Peyer's patch (tissue), 4 donors: Measurements from ENCODE around the gene CRADD. TPM values are rescaled to one million over a fixed set of nuclear protein-coding genes. Genes with fewer than 3 reads are reported as not detected.

ENCODE experiments used
- DNase-seq, 3 donors: peaks; one replicate each; pipeline ENCODE4 v3.0.0-alpha.2; 2017 to 2019
- H3K27ac ChIP-seq, 4 donors: fragments of 200-600 bp; sonication (generic); one replicate each; pipeline ENCODE4 v1.5.1; 2016 to 2019
- H3K27me3 ChIP-seq, 2 donors: fragments of 200-600 bp; sonication (generic); one replicate each; pipeline ENCODE4 v1.5.1; 2019
- H3K36me3 ChIP-seq, 3 donors: fragments of 200-600 bp; sonication (generic); one replicate each; pipeline ENCODE4 v1.5.1; 2016 to 2019
- H3K4me1 ChIP-seq, 4 donors: fragments of 200-600 bp; sonication (generic); one replicate each; pipeline ENCODE4 v1.5.1; 2016 to 2019
- H3K4me3 ChIP-seq, 4 donors: fragments of 200-600 bp; sonication (generic); 1 replicate in 3 of 4; 2 replicates in 1 of 4; pipeline ENCODE4 v1.5.1; 2016 to 2019; ENCODE audit warnings: mild to moderate bottlenecking in 1 of 4
- H3K9me3 ChIP-seq, 4 donors: fragments of 200-600 bp; sonication (generic); one replicate each; pipeline ENCODE4 v1.5.1; 2016 to 2019; ENCODE audit warnings: mild to moderate bottlenecking in 1 of 4
- POLR2A ChIP-seq, 2 donors: fragments of 450-650 bp; IDR thresholded peaks; one replicate each; pipeline ENCODE4 v1.5.1; 2017; ENCODE audit warnings: antibody characterized with exemption in 2 of 2, mild to moderate bottlenecking in 2 of 2, moderate library complexity in 2 of 2
- total RNA-seq, 4 donors: library from RNA; depleted of rRNA; stranded (reverse); fragments of >200 nt; gene quantifications; one replicate each; pipeline ENCODE4 v1.1.0, GENCODE V29; 2016
- TF ChIP-seq, protein P1 (sequence below), 6 experiments: fragments of 450-650 bp in 4 of 6; fragments of 200-600 bp in 2 of 6; sonication (generic) in 1 of 6; IDR thresholded peaks; one replicate each; pipeline ENCODE4 v1.5.1; 2017 to 2019; ENCODE audit warnings: antibody characterized with exemption in 6 of 6, mild to moderate bottlenecking in 3 of 6, moderate library complexity in 1 of 6

The CRADD gene
- total RNA-seq, 4 donors from 2014 or later: 66.3 to 128 (median 89.4) TPM

- Histone ChIP-seq H3K4me1 (peaks cover 0 to 11% (median 0%) of the 10 kb centered on the region in 4 donors), H3K27ac (no peak overlapping the region)
- no peak for TF ChIP-seq POLR2A (IDR thresholded peaks at IDR 0.05)
- TF ChIP-seq, protein P1, sequence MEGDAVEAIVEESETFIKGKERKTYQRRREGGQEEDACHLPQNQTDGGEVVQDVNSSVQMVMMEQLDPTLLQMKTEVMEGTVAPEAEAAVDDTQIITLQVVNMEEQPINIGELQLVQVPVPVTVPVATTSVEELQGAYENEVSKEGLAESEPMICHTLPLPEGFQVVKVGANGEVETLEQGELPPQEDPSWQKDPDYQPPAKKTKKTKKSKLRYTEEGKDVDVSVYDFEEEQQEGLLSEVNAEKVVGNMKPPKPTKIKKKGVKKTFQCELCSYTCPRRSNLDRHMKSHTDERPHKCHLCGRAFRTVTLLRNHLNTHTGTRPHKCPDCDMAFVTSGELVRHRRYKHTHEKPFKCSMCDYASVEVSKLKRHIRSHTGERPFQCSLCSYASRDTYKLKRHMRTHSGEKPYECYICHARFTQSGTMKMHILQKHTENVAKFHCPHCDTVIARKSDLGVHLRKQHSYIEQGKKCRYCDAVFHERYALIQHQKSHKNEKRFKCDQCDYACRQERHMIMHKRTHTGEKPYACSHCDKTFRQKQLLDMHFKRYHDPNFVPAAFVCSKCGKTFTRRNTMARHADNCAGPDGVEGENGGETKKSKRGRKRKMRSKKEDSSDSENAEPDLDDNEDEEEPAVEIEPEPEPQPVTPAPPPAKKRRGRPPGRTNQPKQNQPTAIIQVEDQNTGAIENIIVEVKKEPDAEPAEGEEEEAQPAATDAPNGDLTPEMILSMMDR (IDR thresholded peaks at IDR 0.05): no peak
Measured at GRCh38 chr12:93746572-93747168, 69.5 kb downstream of the CRADD start.

DNA sequence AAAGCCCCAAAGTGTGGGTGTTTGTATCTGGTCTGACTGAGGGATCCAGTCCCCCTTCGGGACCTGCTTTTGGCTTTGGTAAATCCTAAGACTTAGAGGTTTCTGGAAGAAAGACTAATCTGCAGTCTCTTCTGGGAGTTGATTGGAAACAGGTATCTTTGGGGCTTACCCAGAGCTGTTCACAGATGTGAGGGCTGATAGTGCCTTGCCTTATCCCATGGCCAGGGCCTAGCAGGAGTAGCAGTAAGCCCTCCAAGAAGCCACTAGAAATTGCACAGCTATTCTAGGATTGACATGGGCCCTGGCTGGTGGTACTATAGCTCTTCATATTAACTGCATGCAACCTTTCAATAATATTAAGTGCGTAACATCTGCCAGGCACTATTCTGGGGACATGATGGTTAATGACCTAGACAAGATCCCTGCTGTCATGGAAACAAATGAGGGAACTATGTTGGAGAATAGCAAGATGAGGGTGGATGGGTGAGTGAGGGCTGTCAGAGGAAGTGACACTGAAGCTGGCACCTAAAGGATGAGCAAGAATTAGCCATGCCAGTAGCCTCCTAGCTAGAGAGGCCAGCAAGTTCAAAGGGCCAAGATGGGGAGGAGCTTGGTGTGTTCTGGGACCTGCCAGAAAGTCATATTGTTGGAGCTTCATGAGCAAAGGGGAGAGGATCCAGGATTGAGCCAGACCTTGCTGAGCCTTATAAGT lies 71.7 kb downstream of the CRADD start:
- H3K4me1 ChIP-seq: peaks cover 0 to 10% (median 0%) of the 10 kb centered on the region in 4 donors
- no peak overlapping the region for H3K27ac ChIP-seq
- no peak for TF ChIP-seq POLR2A (IDR thresholded peaks at IDR 0.05)
- TF ChIP-seq, protein P1 (IDR thresholded peaks at IDR 0.05): no peak

More at GRCh38 chr12:93746572-93747168, 69.5 kb downstream of the CRADD start:
- DNase-seq: no peak
- Histone ChIP-seq H3K9me3 (no peaks in the 10 kb centered on the region), H3K27me3 (no peaks in the 10 kb centered on the region), H3K4me3 (no peak overlapping the region), H3K36me3 (no peaks in the 10 kb centered on the region)

DNA sequence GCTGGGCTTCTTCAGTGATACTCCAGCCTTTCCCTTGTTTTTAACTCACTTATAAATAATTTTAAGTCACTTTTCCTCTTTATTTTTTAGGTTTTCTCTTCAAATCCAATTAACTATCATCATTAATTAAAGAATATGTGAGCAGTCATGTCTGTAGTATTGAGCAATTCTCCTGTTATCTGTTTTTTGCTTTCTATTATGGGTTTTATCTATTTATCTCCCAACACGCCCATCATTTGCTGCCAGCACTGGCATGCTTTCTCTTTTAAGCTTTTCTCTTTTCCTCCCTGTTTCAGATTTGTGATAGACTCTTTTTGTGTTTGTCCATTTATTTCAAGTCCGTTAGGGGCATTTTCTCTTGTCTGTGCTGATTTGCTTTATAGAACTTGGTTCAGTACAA lies 72.3 kb downstream of the CRADD start:
- H3K27me3 ChIP-seq: no peaks in the 10 kb centered on the region
- peaks cover 0 to 10% (median 0%) of the 10 kb centered on the region in 4 donors for H3K4me1 ChIP-seq
- no peak overlapping the region for H3K27ac ChIP-seq
- no peak overlapping the region for H3K4me3 ChIP-seq
- TF ChIP-seq, protein P1 (IDR thresholded peaks at IDR 0.05): no peak
- no peak for TF ChIP-seq POLR2A (IDR thresholded peaks at IDR 0.05)
- H3K36me3 ChIP-seq: no peaks in the 10 kb centered on the region
- no peak for DNase-seq
- H3K9me3 ChIP-seq: no peaks in the 10 kb centered on the region

More for the DNA sequence above, 71.7 kb downstream of the CRADD start:
- H3K4me3 ChIP-seq: no peak overlapping the region
- no peaks in the 10 kb centered on the region for H3K36me3 ChIP-seq
- DNase-seq: no peak
- no peaks in the 10 kb centered on the region for H3K9me3 ChIP-seq
- no peaks in the 10 kb centered on the region for H3K27me3 ChIP-seq

DNA sequence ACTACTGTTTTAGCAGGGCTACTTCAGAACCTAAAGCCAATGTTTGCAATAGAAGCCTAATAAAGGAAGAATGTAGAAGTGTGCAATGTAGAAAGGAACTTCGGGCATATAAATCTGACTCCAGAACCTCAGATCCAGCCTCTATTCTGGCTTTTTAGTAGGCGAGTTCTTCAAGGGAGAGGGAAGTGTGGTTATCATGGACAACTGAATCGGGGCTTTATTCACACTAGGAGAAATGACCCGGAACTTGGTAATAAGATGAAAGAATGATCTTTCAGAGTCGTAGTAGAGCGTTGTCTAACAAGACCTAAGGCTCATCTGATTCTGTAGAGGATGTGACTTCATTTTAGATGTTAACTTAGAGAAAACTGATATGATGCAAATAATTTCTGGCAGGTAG lies 72.9 kb downstream of the CRADD start:
- DNase-seq: no peak
- H3K36me3 ChIP-seq: no peaks in the 10 kb centered on the region
- no peak overlapping the region for H3K4me3 ChIP-seq
- TF ChIP-seq POLR2A (IDR thresholded peaks at IDR 0.05): no peak
- TF ChIP-seq, protein P1 (IDR thresholded peaks at IDR 0.05): no peak
- no peak overlapping the region for H3K27ac ChIP-seq
- H3K9me3 ChIP-seq: no peaks in the 10 kb centered on the region
- H3K27me3 ChIP-seq: no peaks in the 10 kb centered on the region
- peaks cover 0 to 10% (median 0%) of the 10 kb centered on the region in 4 donors for H3K4me1 ChIP-seq

GRCh38 chr12:93751864-93752610 lies 74.9 kb downstream of the CRADD start:
- Histone ChIP-seq H3K27ac (no peak overlapping the region), H3K36me3 (no peaks in the 10 kb centered on the region), H3K9me3 (no peaks in the 10 kb centered on the region), H3K4me1 (peaks cover 0 to 10% (median 0%) of the 10 kb centered on the region in 4 donors), H3K4me3 (no peak overlapping the region), H3K27me3 (no peaks in the 10 kb centered on the region)
- DNase-seq: no peak
- no peak for TF ChIP-seq POLR2A (IDR thresholded peaks at IDR 0.05)
- TF ChIP-seq, protein P1 (IDR thresholded peaks at IDR 0.05): no peak
